Astrocyte (in vitro differentiated cells and primary cell): ENCODE data around the gene MTA3.

Experiments
- CTCF ChIP-seq: IDR thresholded peaks from 2 replicates; pipeline ENCODE4 v1.5.1; 2011; ENCODE audit warnings: low read depth, mild to moderate bottlenecking, inconsistent platforms, low read length, moderate library complexity; ENCODE audit not compliant: insufficient read depth
- EZH2 ChIP-seq: IDR thresholded peaks from 2 replicates; pipeline ENCODE4 v1.6.1; 2012; ENCODE audit warnings: mild to moderate bottlenecking, low read length, inconsistent platforms; ENCODE audit not compliant: insufficient read depth

- TF ChIP-seq CTCF (no peak), EZH2 (no peak)
These were observed 195.7 kb downstream of the MTA3 start, which contains the start of gene OXER1 for GRCh38 chr2:42764096-42764495.
